ENCODE results near the gene FLVCR2.
"Not testable (repeated sequence)": the region's sequence is repeated elsewhere in the genome, so short reads cannot be mapped to it uniquely, and the experiment has no call there.

Gene FLVCR2

DNA sequence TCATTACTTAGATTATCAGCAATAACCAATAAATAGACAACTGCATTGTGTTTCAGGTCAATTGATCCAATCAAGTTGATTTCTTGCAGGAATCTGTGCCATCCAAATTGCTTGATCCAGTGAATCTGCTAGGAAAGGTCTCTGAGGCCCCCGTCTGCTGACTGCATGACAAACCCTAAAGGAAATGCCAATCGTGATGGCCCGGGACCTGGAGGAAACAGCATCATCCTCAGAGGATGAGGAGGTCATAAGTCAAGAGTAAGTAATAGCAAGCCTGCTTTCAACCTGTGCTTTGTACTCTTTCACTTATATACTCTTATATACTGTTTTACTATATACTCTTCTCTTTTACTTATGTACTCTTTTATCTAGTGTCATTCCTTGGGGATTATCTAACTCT lies 84.5 kb downstream of the FLVCR2 start:
- DNase-seq (ENCODE audit: low spot score): peak; percentile 61

DNA sequence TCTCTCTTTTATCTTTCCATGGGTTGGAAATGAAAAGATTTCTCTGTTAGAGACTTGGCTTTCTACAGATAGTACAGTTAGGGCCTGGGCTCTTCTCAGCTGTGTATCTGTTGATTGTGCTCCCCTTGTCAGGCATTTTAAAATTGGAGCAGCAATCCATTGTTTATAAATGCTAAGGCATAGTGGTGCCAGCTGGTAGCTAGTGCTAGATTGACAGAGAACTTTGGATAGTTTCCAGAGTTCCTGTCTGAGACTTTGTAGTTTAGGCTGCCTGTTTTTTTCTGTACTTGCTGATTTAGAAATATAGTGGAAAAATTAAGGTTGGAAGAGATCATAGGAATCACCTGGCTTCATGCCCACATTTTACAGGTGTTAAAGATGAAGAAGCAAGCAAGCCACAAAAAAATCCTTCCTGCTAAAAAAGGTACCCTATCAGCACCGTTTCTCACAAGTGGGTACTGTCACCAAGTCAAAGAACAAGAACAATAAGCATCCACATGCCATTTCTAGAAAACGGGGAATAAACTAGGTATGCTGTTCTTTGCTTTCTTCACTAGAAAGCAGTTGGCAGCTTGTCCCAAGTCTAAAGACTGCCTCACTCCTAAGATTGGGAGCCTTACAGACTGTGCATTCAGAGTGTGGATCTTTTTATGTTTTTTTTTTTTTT lies 88.8 kb downstream of the FLVCR2 start:
- no peak for DNase-seq (ENCODE audit: low spot score)

DNA sequence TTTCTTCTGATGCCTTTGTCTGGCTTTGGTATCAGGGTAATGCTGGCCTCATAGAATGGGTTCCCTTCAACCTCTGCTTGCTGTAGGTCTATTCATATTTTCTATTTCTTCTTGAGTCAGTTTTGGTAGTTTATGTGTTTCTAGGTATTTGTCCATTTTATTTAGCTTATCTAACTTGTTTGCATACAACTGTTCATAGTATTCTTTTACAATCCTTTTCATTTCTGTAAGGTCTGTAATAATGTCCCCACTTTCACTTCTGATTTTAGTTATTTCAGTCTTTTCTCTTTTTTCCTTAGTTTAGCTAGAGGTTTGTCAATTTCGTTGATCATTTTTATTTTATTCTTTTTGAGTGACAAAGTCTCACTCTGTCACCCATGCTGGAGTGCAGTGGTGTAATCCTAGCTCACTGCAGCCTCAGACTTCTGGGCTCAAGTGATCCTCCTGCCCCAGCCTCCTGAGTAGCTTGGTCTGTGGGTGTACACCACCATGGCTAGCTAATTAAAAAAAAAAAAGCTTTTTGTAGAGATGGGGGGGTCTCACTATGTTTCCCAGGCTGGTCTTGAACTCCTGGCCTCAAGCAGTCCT lies 94.3 kb downstream of the FLVCR2 start:
- DNase-seq (ENCODE audit: low spot score): no peak

DNA sequence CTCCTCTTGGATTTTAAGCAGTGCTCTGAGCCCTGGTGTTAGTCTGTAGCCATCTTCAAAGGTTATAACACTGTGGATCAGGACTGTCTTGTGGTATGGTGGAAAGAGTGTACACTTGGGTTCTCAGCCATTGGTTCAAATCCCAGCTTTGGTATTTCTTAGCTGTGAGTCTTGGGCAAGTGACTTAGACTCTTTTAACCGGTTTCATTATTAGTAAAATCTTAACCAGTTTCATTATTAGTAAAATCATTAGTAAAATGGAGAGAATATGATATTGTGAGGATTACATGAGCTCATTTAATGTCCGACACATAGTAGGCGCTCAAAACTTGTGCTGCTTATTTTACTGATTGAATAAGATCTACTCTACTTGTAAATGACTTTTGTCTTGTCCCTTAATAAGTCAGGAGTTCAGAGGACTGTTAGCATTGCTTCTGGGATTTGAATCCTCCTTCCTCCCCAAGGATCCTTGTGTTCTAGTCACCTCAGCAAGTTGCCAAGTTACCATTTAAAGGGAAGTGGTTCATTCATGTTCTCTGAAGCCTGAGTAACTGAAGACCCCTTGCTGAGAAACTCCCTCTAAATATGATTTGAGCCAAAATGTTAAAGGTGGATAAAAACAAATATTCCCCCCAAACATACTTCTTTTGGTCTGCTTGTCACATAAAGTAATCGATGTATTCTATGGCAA lies 95.1 kb downstream of the FLVCR2 start:
- no peak for DNase-seq (ENCODE audit: low spot score)

DNA sequence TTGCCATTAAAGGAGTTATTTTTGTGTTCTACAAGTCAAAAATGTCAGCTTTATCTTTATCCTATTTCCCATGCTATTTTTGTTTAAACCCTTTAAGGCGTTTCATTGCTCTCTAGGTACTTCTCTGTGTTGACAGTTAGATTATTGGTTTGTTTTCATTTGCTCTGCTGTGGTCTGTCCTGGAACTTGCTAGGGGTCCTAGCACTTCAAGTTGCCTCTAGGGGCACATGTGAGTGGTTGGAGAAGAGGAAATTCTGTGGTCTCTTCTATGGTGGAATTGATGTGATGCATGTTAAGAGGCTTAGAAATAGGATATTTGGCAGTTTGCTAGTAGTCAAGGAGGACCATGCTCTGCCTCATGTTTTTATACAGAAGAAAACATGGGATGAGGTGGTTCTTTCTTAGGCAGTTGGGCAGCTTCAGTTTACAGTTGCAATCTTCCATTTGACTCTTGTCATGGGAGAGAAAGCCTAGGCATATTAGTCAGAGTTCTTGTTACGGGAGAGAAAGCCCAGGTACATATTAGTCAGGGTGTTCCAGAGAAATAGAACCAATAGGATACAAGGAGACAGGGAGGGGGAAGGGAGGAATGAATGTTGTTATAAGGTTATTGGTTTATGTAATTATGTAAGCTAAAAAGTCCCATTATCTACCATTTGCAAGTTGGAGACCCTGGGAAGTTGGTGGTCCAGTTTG lies 97.0 kb downstream of the FLVCR2 start:
- no peak for DNase-seq (ENCODE audit: low spot score)

DNA sequence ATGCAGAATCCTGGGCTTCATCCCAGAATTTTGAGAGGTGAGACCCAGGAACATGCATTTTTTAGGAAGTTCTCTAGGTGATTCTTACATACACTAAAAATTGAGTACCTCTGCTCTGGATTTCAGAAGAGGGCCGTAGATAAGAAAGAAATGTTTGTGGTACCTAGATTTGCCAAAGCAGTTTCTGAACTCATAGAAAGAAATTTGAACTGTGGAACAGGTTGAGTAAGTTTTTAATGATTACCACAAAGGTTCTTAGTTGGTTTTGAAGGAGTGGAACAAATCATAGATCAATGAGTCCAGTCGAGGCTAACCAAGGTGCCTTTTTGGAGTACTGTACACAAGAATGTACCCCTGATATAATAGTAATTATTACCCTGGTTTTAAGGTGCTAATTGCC lies 107.5 kb downstream of the FLVCR2 start:
- DNase-seq (ENCODE audit: low spot score): no peak

DNA sequence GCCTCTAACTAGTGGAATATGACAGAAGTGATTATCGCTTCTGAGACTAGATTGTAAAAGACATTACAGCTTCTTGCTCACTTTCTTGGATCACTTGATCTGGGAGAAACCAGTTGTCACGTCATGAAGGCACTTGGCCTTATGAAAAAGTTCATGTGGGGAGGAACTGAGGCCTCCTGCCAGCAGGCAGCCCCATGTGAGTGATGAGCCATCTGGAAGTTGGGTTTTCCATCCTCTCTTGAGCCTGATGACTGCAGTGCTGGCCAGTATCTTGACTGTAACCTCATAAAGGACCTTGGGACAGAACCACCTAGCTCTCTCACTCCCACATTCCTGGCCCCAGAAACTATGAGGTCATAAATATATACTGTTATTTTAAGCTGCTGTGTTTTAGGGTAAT lies 110.6 kb downstream of the FLVCR2 start:
- DNase-seq (ENCODE audit: low spot score): no peak

DNA sequence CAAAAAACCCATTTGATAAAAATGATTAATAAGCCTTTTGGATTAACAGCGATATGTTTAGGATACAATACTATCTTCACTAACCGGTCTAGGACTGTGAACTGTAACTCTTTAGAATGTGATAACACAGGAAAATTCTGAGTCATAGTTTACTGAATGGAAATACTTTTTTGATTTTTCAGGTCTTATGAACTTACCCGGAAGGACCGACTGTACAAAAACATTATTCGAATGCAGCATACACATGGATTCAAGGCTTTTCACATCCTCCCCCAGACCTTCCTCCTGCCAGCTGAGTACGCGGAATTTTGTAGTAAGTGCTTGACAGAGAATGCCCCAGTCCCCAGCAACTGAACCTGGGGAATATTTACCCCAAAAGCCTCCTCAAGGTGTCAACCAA lies 111.6 kb downstream of the FLVCR2 start:
- no peak for DNase-seq (ENCODE audit: low spot score)

DNA sequence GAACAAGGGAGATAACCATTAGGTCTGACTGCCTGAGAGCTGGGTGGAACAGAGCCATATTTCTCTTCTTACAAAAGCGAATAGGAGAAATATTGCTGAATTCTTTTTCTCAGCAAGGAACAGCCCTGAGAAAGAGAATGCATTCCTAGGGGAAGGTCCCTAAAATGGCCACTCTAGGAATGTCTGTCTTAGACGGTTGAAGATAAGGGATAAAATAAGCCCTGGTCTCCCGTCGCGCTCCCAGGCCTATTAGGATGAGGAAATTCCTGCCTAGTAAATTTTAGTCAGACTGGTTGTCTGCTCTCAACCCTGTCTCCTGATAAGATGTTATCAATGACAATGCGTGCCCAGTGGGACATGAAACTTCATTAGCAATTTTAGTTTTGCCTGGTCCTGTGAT lies 116.6 kb downstream of the FLVCR2 start:
- DNase-seq (ENCODE audit: low spot score): not testable (repeated sequence)

DNA sequence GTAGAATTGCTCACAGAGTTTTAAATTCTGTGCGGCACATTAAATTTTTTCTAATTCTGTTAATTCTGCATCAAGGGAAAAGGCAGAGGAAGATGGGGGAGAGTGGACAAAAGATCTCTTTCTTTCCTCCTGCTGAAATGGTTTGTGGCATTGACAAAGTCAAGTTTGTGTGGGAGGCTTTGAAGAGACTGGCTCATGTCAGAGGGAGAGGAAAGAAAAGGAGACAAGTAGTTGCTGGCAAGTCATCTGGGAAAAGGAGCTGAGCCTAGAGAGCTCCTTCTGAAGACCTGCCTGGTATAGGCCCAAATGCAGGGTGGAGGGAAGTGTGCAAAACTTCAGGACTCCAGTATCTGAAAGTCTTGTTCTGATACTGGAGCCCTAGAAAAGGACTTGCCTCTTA lies 119.0 kb downstream of the FLVCR2 start:
- DNase-seq (ENCODE audit: low spot score): no peak

Data from RKO (cell line).